Measurements from ENCODE around the gene SLC22A3. TPM values are rescaled to one million over a fixed set of nuclear protein-coding genes. Genes with fewer than 3 reads are reported as not detected.

Gene SLC22A3
- total and polyA plus RNA-seq, 2 of the 13 experiments (the other 11 are each of a cell fraction or from before 2014, with no cell fraction given) = 12.0 to 31.5 TPM

DNA sequence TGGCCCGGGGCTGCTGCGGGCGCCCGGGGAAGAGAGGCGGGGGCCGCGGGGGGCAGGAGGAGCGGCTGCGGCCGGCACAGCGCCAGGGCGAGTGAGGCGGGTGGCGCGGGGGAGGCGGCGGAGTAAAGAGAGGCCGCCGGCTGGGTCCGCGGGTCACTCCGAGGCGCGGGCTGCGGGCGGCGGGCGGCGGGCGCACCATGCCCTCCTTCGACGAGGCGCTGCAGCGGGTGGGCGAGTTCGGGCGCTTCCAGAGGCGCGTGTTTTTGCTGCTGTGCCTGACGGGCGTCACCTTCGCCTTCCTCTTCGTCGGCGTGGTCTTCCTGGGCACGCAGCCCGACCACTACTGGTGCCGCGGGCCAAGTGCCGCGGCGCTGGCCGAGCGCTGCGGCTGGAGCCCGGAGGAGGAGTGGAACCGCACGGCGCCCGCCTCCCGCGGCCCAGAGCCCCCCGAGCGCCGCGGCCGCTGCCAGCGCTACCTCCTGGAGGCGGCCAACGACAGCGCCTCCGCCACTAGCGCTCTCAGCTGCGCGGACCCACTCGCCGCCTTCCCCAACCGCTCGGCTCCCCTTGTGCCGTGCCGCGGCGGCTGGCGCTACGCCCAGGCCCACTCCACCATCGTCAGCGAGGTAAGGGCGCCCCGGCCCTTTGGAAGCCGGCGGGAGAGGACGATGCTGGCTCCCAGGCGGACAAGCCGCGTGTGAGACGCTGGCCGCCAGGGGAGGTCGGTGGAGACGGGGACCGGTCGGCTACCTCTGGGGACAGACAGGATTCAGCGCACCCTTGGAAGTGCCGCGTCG lies at the start of gene SLC22A3 (continued):
- TF ChIP-seq ZNF558 (CRISPR knock-in tag; IDR thresholded peaks at IDR 0.05; ENCODE audit: borderline replicate concordance) (peak; percentile 62; the same call in 1 of the 2 replicates), ATF3 (CRISPR knock-in tag; IDR thresholded peaks at IDR 0.05) (0 out of 2 replicates have a peak, but pooled peaks have one; percentile 11), ZNF883 (CRISPR knock-in tag; IDR thresholded peaks at IDR 0.05; ENCODE audit: not compliant biosample characterization) (peak; percentile 72), KMT2A (CRISPR knock-in tag; IDR thresholded peaks at IDR 0.05) (peak; percentile 82; the same call in 1 of the 2 replicates), ZNF740 (CRISPR knock-in tag; IDR thresholded peaks at IDR 0.05) (no peak), BHLHE40 (IDR thresholded peaks at IDR 0.05; ENCODE audit: low read length) (no peak), ZNF652 (CRISPR knock-in tag; IDR thresholded peaks at IDR 0.05; ENCODE audit: borderline replicate concordance, low read depth) (no peak), ZNF34 (CRISPR knock-in tag; IDR thresholded peaks at IDR 0.05; ENCODE audit: borderline replicate concordance) (no peak), PTBP1 (IDR thresholded peaks at IDR 0.05; ENCODE audit: low read depth, low read length, poor library complexity, severe bottlenecking) (no peak), HNF4A (CRISPR knock-in tag; IDR thresholded peaks at IDR 0.05) (no peak), DNMT1 (CRISPR knock-in tag; IDR thresholded peaks at IDR 0.05) (0 out of 2 replicates have a peak, but pooled peaks have one; percentile 26), ZNF749 (CRISPR knock-in tag; IDR thresholded peaks at IDR 0.05; ENCODE audit: borderline replicate concordance) (peak; percentile 10; the same call in 1 of the 2 replicates), E2F1 (CRISPR knock-in tag; IDR thresholded peaks at IDR 0.05) (no peak), KAT8 (CRISPR knock-in tag; IDR thresholded peaks at IDR 0.05) (no peak), PITX1 (CRISPR knock-in tag; IDR thresholded peaks at IDR 0.05) (no peak), ZNF501 (CRISPR knock-in tag; IDR thresholded peaks at IDR 0.05) (peak; percentile 80; the same call in 1 of the 2 replicates), GZF1 (CRISPR knock-in tag; IDR thresholded peaks at IDR 0.05) (no peak), SATB2 (CRISPR knock-in tag; IDR thresholded peaks at IDR 0.05) (no peak), ETS1 (CRISPR knock-in tag; IDR thresholded peaks at IDR 0.05) (no peak; the same call in 1 of the 2 replicates), ZNF10 (CRISPR knock-in tag; IDR thresholded peaks at IDR 0.05; ENCODE audit: borderline replicate concordance, low read depth) (no peak), ZNF563 (CRISPR knock-in tag; IDR thresholded peaks at IDR 0.05) (peak; percentile 8; the same call in 1 of the 2 replicates)
- TF ChIP-seq, protein P1, sequence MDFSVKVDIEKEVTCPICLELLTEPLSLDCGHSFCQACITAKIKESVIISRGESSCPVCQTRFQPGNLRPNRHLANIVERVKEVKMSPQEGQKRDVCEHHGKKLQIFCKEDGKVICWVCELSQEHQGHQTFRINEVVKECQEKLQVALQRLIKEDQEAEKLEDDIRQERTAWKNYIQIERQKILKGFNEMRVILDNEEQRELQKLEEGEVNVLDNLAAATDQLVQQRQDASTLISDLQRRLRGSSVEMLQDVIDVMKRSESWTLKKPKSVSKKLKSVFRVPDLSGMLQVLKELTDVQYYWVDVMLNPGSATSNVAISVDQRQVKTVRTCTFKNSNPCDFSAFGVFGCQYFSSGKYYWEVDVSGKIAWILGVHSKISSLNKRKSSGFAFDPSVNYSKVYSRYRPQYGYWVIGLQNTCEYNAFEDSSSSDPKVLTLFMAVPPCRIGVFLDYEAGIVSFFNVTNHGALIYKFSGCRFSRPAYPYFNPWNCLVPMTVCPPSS (IDR thresholded peaks at IDR 0.05) = no peak
- TF ChIP-seq, protein P2, sequence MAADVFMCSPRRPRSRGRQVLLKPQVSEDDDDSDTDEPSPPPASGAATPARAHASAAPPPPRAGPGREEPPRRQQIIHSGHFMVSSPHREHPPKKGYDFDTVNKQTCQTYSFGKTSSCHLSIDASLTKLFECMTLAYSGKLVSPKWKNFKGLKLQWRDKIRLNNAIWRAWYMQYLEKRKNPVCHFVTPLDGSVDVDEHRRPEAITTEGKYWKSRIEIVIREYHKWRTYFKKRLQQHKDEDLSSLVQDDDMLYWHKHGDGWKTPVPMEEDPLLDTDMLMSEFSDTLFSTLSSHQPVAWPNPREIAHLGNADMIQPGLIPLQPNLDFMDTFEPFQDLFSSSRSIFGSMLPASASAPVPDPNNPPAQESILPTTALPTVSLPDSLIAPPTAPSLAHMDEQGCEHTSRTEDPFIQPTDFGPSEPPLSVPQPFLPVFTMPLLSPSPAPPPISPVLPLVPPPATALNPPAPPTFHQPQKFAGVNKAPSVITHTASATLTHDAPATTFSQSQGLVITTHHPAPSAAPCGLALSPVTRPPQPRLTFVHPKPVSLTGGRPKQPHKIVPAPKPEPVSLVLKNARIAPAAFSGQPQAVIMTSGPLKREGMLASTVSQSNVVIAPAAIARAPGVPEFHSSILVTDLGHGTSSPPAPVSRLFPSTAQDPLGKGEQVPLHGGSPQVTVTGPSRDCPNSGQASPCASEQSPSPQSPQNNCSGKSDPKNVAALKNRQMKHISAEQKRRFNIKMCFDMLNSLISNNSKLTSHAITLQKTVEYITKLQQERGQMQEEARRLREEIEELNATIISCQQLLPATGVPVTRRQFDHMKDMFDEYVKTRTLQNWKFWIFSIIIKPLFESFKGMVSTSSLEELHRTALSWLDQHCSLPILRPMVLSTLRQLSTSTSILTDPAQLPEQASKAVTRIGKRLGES (CRISPR knock-in tag; IDR thresholded peaks at IDR 0.05; ENCODE audit: borderline replicate concordance) = no peak

Measured in HepG2 (cell line).